ENCODE results near the gene SALL2. TPM values are rescaled to one million over a fixed set of nuclear protein-coding genes. Genes with fewer than 3 reads are reported as not detected.

The SALL2 gene
- total and polyA plus RNA-seq, 10 of the 15 experiments (the other 5 are each of a cell fraction or from before 2014, with no cell fraction given): 1.6 to 6.2 (median 2.1) TPM

DNA sequence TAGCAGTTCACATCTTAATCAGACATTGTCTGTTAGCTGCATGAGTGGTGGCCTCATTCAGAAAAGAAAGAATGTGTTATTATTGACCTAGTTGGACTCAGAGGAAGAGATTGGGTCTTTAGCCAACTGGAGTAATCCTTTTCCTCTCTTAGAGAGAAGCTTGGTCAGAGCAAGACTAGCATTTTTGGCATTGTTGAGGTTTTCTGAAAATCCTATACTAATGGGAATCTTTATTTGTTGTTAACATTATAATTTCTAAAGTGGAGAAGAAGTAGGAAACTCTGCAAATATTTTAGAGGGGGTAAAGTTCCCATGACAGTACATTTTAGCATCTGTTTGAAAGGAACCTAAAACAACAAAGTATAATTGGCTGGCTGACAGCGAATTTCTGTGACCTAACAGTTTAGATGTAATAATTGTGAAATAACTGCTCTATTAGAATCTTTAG lies 39.5 kb downstream of the SALL2 start (continued):
- TF ChIP-seq, protein P1, sequence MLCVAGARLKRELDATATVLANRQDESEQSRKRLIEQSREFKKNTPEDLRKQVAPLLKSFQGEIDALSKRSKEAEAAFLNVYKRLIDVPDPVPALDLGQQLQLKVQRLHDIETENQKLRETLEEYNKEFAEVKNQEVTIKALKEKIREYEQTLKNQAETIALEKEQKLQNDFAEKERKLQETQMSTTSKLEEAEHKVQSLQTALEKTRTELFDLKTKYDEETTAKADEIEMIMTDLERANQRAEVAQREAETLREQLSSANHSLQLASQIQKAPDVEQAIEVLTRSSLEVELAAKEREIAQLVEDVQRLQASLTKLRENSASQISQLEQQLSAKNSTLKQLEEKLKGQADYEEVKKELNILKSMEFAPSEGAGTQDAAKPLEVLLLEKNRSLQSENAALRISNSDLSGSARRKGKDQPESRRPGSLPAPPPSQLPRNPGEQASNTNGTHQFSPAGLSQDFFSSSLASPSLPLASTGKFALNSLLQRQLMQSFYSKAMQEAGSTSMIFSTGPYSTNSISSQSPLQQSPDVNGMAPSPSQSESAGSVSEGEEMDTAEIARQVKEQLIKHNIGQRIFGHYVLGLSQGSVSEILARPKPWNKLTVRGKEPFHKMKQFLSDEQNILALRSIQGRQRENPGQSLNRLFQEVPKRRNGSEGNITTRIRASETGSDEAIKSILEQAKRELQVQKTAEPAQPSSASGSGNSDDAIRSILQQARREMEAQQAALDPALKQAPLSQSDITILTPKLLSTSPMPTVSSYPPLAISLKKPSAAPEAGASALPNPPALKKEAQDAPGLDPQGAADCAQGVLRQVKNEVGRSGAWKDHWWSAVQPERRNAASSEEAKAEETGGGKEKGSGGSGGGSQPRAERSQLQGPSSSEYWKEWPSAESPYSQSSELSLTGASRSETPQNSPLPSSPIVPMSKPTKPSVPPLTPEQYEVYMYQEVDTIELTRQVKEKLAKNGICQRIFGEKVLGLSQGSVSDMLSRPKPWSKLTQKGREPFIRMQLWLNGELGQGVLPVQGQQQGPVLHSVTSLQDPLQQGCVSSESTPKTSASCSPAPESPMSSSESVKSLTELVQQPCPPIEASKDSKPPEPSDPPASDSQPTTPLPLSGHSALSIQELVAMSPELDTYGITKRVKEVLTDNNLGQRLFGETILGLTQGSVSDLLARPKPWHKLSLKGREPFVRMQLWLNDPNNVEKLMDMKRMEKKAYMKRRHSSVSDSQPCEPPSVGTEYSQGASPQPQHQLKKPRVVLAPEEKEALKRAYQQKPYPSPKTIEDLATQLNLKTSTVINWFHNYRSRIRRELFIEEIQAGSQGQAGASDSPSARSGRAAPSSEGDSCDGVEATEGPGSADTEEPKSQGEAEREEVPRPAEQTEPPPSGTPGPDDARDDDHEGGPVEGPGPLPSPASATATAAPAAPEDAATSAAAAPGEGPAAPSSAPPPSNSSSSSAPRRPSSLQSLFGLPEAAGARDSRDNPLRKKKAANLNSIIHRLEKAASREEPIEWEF (IDR thresholded peaks at IDR 0.05; ENCODE audit: insufficient replicate concordance, low read depth, low read length): no peak

DNA sequence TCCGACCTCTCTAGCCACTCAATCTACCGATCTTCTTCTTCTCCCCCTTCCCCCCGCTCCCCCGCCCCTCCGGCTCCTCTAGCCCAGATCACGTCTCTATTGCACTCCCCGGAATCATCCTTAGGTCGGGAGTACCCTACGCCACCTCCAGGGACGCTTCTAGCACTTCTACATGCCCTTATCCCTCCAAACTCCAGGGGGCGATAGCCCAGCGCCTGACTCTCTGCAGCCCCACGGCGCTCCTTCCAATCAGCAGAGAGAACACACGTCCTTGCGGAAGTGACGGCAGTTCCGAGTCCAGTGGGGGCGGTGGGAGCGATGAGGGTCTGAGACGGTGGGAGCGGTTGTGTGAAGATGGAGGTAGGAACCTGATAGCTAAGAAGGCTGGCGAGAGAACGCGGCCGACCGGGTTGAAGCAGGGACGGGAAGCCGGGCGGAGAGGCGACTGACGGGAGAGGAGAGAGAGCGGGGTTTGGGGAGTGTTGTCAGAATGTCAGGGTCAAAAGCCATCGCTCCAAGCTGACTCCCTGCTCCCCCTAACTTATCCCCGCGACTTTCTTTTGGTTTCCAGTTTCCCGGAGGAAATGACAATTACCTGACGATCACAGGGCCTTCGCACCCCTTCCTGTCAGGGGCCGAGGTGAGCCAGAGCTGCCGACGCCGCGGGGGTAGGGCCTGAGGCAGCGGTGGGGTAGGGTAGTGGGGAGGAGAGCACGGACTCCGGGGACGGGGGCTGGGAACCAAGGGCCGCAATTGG lies 49.0 kb downstream of the SALL2 start, which contains the start of the genes RAB2B and TOX4:
Gene RAB2B, minus strand, starts transcription at position 35 of the 757 bp plus-strand sequence. CDS start 87 bp downstream, outside the sequence.
Gene TOX4, plus strand, starts transcription at position 271 of the 757 bp plus-strand sequence. Its CDS starts 84 bp downstream, at position 355.
- Histone ChIP-seq H3K4me1 (ENCODE audit: control insufficient read depth, insufficient read depth, low read length) (peaks cover 5% of the 10 kb centered on the region), H3K9ac (ENCODE audit: control insufficient read depth, insufficient read depth, low read length) (peak within 1 kb of the TSS; percentile 82), H3K4me3 (peak within 1 kb of the TSS; percentile 99), H4K20me1 (ENCODE audit: control insufficient read depth, insufficient read depth) (no peaks in the 10 kb centered on the region), H3K36me3 (ENCODE audit: control insufficient read depth in 2 of 2, insufficient read depth in 2 of 2, low read length in 1 of 2) (peaks cover 0 to 3% of the 10 kb centered on the region in 2 experiments; a peak in 1 of 4 replicates), H2AFZ (ENCODE audit: control insufficient read depth, low read depth, low read length) (peak within 1 kb of the TSS; percentile 88), H3K79me2 (ENCODE audit: control insufficient read depth, insufficient read depth, low read length) (peaks cover 27% of the 10 kb centered on the region), H3K27ac (ENCODE audit: control insufficient read depth, insufficient read depth) (peak within 1 kb of the TSS; percentile 77), H3K27me3 (replicated peaks in 1 of 2; ENCODE audit: control insufficient read depth in 2 of 2, insufficient read depth in 2 of 2, low read length in 1 of 2) (no peaks in the 10 kb centered on the region), H3K9me3 (replicated peaks; ENCODE audit: control insufficient read depth, insufficient read depth, low read length) (no peaks in the 10 kb centered on the region), H3K4me2 (ENCODE audit: control insufficient read depth, insufficient read depth) (peak within 1 kb of the TSS; percentile 88)
- intact Hi-C loops (cut with micrococcal nuclease; ENCODE audit: unreplicated experiment): loop anchor here (1.0 kb wide), 2 partner anchors 21 to 40 kb away; partner anchors contain the start of gene CHD8
- ATAC-seq: peak; percentile 98
- FAIRE-seq: peak; percentile 94
- in situ Hi-C loops (cut with MboI): no loop called here
- SMC1A ChIA-PET (ENCODE audit: uncharacterized antibody, unreplicated experiment): interaction anchor here (0.7 to 4.1 kb wide), 12 partner anchors 11 to 207 kb away, joined by 3 to 19 read pairs (median 4); partner anchors contain the start of genes METTL3 and SALL2
- POLR2A ChIA-PET: interaction anchor here (0.6 to 2.6 kb wide), 9 partner anchors 18 to 69 kb away, joined by 3 to 7 read pairs (median 5); partner anchors contain the start of genes CHD8, METTL3 and SALL2
- no TSS peak for BruUV-seq (replicated peaks)
- peak; percentile 94 for DNase-seq (ENCODE audit: low read depth, low spot score)
- 2% methylated on average over 47 of the region's 49 CpGs for WGBS (ENCODE audit: insufficient coverage, insufficient replicate concordance, low lambda C conversion rate, missing lambda C conversion rate)
- RAD21 ChIA-PET (ENCODE audit: unreplicated experiment): interaction anchor here (0.6 to 1.7 kb wide), 8 partner anchors 21 to 233 kb away, joined by 3 to 6 read pairs (median 4); partner anchors contain the start of genes CHD8 and SALL2
- CTCF ChIA-PET: interaction anchor here (0.6 to 4.0 kb wide), 15 partner anchors 11 to 465 kb away, joined by 3 to 31 read pairs (median 4); partner anchors contain the start of genes CHD8 and METTL3
- TF ChIP-seq SMC3 (IDR thresholded peaks at IDR 0.05; ENCODE audit: borderline replicate concordance, low read length) (peak; percentile 41), HDAC6 (IDR thresholded peaks at IDR 0.05; ENCODE audit: unreplicated experiment) (no peak), CBFB (IDR thresholded peaks at IDR 0.05; ENCODE audit: low read depth) (no peak), CREM (IDR thresholded peaks at IDR 0.05; ENCODE audit: low read depth) (peak; percentile 96), SMAD1 (IDR thresholded peaks at IDR 0.05; ENCODE audit: low read depth, partially characterized antibody) (peak; percentile 54)
- TF ChIP-seq, protein P2, sequence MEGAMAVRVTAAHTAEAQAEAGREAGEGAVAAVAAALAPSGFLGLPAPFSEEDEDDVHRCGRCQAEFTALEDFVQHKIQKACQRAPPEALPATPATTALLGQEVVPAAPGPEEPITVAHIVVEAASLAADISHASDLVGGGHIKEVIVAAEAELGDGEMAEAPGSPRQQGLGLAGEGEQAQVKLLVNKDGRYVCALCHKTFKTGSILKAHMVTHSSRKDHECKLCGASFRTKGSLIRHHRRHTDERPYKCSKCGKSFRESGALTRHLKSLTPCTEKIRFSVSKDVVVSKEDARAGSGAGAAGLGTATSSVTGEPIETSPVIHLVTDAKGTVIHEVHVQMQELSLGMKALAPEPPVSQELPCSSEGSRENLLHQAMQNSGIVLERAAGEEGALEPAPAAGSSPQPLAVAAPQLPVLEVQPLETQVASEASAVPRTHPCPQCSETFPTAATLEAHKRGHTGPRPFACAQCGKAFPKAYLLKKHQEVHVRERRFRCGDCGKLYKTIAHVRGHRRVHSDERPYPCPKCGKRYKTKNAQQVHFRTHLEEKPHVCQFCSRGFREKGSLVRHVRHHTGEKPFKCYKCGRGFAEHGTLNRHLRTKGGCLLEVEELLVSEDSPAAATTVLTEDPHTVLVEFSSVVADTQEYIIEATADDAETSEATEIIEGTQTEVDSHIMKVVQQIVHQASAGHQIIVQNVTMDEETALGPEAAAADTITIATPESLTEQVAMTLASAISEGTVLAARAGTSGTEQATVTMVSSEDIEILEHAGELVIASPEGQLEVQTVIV (IDR thresholded peaks at IDR 0.05; ENCODE audit: borderline replicate concordance, partially characterized antibody): no peak
- TF ChIP-seq, protein P3, sequence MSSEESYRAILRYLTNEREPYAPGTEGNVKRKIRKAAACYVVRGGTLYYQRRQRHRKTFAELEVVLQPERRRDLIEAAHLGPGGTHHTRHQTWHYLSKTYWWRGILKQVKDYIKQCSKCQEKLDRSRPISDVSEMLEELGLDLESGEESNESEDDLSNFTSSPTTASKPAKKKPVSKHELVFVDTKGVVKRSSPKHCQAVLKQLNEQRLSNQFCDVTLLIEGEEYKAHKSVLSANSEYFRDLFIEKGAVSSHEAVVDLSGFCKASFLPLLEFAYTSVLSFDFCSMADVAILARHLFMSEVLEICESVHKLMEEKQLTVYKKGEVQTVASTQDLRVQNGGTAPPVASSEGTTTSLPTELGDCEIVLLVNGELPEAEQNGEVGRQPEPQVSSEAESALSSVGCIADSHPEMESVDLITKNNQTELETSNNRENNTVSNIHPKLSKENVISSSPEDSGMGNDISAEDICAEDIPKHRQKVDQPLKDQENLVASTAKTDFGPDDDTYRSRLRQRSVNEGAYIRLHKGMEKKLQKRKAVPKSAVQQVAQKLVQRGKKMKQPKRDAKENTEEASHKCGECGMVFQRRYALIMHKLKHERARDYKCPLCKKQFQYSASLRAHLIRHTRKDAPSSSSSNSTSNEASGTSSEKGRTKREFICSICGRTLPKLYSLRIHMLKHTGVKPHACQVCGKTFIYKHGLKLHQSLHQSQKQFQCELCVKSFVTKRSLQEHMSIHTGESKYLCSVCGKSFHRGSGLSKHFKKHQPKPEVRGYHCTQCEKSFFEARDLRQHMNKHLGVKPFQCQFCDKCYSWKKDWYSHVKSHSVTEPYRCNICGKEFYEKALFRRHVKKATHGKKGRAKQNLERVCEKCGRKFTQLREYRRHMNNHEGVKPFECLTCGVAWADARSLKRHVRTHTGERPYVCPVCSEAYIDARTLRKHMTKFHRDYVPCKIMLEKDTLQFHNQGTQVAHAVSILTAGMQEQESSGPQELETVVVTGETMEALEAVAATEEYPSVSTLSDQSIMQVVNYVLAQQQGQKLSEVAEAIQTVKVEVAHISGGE (CRISPR knock-in tag; IDR thresholded peaks at IDR 0.05): no peak

All from GM12878 (cell line).